A673 (cell line): ENCODE measurements around the gene CPA1. TPM values are rescaled to one million over a fixed set of nuclear protein-coding genes. Genes with fewer than 3 reads are reported as not detected.

ENCODE experiments used
- BruUV-seq: library from RNA; stranded (reverse); fragments of 400-500 nt; replicated peaks from 2 replicates; lab custom pipeline; 2021; lab: Mats Ljungman, UMichigan
- CTCF ChIA-PET: fragments of 300-600 bp; sonication (Branson Sonifier 250); formaldehyde crosslinking; loops from one replicate; lab custom pipeline; 2022; ENCODE audit warnings: antibody characterized with exemption; lab: Charles Lee
- POLR2A ChIA-PET: fragments of 300-600 bp; sonication (Branson Sonifier 250); formaldehyde crosslinking; loops from one replicate; lab custom pipeline; 2022; ENCODE audit warnings: antibody characterized with exemption; ENCODE audit not compliant: low non-redundant PET; lab: Charles Lee
- DNase-seq: peaks from one replicate; pipeline ENCODE4 v3.0.0-alpha.2; 2015; ENCODE audit warnings: low spot score
- H3K27ac ChIP-seq: fragments of 200-600 bp; sonication (generic); 2 replicates; pipeline ENCODE4 v1.5.1; 2016; ENCODE audit warnings: mixed run types, low read depth, mild to moderate bottlenecking, mixed read lengths, antibody characterized with exemption, low read length; ENCODE audit not compliant: poor library complexity, severe bottlenecking
- H3K27me3 ChIP-seq: fragments of 200-600 bp; sonication (generic); replicated peaks from 2 replicates; pipeline ENCODE4 v1.6.1; 2017; ENCODE audit warnings: mixed run types, low read depth, mild to moderate bottlenecking, mixed read lengths, antibody characterized with exemption, low read length; ENCODE audit not compliant: insufficient read depth, poor library complexity
- H3K36me3 ChIP-seq: fragments of 200-600 bp; sonication (generic); 2 replicates; pipeline ENCODE4 v1.6.1; 2016; ENCODE audit warnings: mixed run types, mild to moderate bottlenecking, mixed read lengths, antibody characterized with exemption, low read length; ENCODE audit not compliant: insufficient read depth, poor library complexity, severe bottlenecking
- H3K4me1 ChIP-seq: fragments of 200-600 bp; sonication (generic); 2 replicates; pipeline ENCODE4 v1.6.1; 2017; ENCODE audit warnings: mixed run types, mild to moderate bottlenecking, mixed read lengths, antibody characterized with exemption, low read length; ENCODE audit not compliant: insufficient read depth, poor library complexity, severe bottlenecking
- H3K4me3 ChIP-seq: fragments of 200-600 bp; sonication (generic); 2 replicates; pipeline ENCODE4 v1.5.1; 2016; ENCODE audit warnings: low read depth, mixed run types, mild to moderate bottlenecking, mixed read lengths, low read length; ENCODE audit not compliant: poor library complexity, severe bottlenecking
- H3K9me3 ChIP-seq: fragments of 200-600 bp; sonication (generic); 2 replicates; pipeline ENCODE4 v1.6.1; 2016; ENCODE audit warnings: mixed run types, low read depth, mild to moderate bottlenecking, mixed read lengths, antibody characterized with exemption, low read length; ENCODE audit not compliant: poor library complexity, severe bottlenecking
- EZH2 ChIP-seq: fragments of 200-600 bp; sonication (generic); IDR thresholded peaks from 2 replicates; pipeline ENCODE4 v1.6.1; 2017; ENCODE audit warnings: borderline replicate concordance, low read depth, mild to moderate bottlenecking, mixed read lengths, antibody characterized with exemption, low read length; ENCODE audit not compliant: poor library complexity, severe bottlenecking
- intact Hi-C: fragments of 100-400 bp; cut with micrococcal nuclease; formaldehyde crosslinking; loops from one replicate; pipeline ENCODE4 v1.10.0; 2022; ENCODE audit not compliant: unreplicated experiment
- total RNA-seq: library from RNA; stranded (reverse); gene quantifications from 2 replicates; pipeline ENCODE4 v1.2.3, GENCODE V29; 2021
- TF ChIP-seq, protein P1 (sequence below): fragments of 300-800, 200-600 bp; sonication (generic); conservative IDR thresholded peaks from 2 replicates; pipeline ENCODE4 v1.5.1; 2017; ENCODE audit warnings: low read depth, mild to moderate bottlenecking, antibody characterized with exemption, low read length, moderate library complexity, mixed read lengths

The CPA1 gene
- total RNA-seq, 1 experiment from 2014 or later, result not detected

DNA sequence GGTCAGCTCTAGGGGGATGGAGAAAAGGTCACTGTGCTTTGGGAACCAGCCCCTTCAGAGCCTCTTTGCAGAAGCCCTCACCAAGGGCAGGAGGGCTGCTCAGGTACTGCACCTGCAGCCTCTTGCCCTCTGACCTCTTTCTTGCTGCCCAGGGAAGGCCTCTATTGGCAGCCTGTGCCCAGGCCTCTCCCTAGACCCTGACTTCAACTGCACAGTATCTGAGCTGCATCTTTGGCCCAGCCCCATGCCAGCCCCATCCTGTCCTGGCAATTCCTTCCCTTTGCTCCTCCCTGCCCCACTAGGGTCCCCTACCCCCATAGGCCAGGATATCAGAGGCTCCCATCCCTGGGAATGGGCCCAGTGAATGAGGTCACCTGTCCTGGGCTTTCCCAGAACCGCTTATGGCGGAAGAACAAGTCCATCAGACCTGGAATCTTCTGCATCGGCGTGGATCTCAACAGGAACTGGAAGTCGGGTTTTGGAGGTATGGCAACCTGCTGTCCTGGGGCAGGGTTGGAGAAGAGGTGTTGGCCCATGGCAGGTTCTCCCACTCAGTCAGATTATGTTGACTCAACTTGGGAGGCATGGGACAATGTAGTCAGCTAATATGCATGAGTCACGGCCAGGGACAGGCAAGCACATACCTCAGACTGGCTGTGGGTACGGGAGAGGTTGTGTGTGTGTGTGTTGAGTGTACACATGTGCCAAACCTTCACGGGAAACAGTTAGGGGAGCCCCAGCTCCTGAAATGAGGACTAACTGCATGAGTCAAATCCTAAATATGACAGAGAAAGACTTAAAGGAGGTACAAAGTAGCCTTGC is 17.1 kb upstream of the CPA1 start:
- CTCF ChIA-PET, result no interaction called here
- Histone ChIP-seq H3K36me3 (no peaks in the 10 kb centered on the region), H3K4me3 (no peak overlapping the region), H3K27ac (no peak overlapping the region), H3K9me3 (peaks cover 5% of the 10 kb centered on the region), H3K4me1 (peaks cover 17% of the 10 kb centered on the region), H3K27me3 (no peaks in the 10 kb centered on the region)
- TF ChIP-seq, protein P1, sequence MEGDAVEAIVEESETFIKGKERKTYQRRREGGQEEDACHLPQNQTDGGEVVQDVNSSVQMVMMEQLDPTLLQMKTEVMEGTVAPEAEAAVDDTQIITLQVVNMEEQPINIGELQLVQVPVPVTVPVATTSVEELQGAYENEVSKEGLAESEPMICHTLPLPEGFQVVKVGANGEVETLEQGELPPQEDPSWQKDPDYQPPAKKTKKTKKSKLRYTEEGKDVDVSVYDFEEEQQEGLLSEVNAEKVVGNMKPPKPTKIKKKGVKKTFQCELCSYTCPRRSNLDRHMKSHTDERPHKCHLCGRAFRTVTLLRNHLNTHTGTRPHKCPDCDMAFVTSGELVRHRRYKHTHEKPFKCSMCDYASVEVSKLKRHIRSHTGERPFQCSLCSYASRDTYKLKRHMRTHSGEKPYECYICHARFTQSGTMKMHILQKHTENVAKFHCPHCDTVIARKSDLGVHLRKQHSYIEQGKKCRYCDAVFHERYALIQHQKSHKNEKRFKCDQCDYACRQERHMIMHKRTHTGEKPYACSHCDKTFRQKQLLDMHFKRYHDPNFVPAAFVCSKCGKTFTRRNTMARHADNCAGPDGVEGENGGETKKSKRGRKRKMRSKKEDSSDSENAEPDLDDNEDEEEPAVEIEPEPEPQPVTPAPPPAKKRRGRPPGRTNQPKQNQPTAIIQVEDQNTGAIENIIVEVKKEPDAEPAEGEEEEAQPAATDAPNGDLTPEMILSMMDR, result no peak
- TF ChIP-seq EZH2, result no peak
- POLR2A ChIA-PET, result no interaction called here
- intact Hi-C loops, result no loop called here
- no TSS peak for BruUV-seq
- DNase-seq, result no peak

DNA sequence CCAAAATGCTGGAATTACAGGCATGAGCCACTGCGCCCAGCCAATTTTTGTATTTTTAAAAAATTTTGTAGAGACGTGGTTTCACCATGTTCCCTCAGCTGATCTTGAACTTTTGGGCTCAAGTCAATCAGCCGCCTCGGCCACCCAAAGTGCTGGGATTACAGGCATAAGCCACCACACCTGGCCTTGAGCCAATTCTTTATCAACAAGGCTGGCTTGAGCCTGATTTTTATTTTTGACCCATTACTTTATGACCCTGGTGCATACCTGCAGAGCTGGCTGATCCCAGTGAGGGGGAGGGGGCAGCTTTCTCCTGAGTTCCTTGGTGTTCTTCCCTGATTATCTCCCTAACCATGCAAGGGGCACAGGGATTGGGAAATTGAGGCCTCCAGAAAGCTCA is 15.8 kb upstream of the CPA1 start:
- ChIA-PET POLR2A (no interaction called here), CTCF (no interaction called here)
- DNase-seq, result no peak
- Histone ChIP-seq H3K27me3 (no peaks in the 10 kb centered on the region), H3K27ac (peak overlapping the region; percentile 75), H3K4me1 (peaks cover 17% of the 10 kb centered on the region), H3K36me3 (no peaks in the 10 kb centered on the region), H3K9me3 (peaks cover 2% of the 10 kb centered on the region), H3K4me3 (no peak overlapping the region)
- intact Hi-C loops, result no loop called here
- BruUV-seq, result no TSS peak
- TF ChIP-seq, protein P1, result no peak
- TF ChIP-seq EZH2, result no peak

DNA sequence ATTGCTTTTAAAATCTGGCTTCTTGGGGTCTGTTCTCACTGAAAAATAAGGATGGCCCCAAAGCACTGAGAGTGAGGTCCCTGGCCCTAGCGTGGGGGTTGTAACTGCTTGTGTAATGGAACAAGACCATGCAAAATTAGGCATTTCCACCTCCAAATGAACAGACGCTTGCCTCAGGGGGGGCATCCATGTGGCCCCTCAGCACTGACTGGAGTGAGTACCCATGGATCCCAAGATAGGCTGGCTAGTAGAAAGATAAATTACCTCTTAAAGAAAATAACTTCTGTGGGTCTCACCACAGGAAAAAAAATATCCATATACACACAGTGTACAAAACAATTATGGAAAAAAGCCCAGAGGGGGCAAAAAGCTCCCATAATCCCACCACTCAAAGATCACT is 15.2 kb upstream of the CPA1 start:
- Histone ChIP-seq H3K4me1 (peaks cover 17% of the 10 kb centered on the region), H3K9me3 (no peaks in the 10 kb centered on the region), H3K36me3 (no peaks in the 10 kb centered on the region), H3K27ac (peak overlapping the region; percentile 75), H3K27me3 (no peaks in the 10 kb centered on the region), H3K4me3 (no peak overlapping the region)
- intact Hi-C loops, result no loop called here
- TF ChIP-seq, protein P1, result no peak
- TF ChIP-seq EZH2, result no peak
- peak; percentile 42 for DNase-seq
- BruUV-seq, result no TSS peak
- CTCF ChIA-PET, result no interaction called here
- POLR2A ChIA-PET, result no interaction called here
